GM21390 (cell line): ENCODE measurements around the gene INTS6L.
"Not testable (repeated sequence)": the region's sequence is repeated elsewhere in the genome, so short reads cannot be mapped to it uniquely, and the experiment has no call there.

Experiments
- ATAC-seq: cut with Tn5 transposase; IDR thresholded peaks from one replicate; pipeline ENCODE4 v1.9.1; 2021; ENCODE audit not compliant: unreplicated experiment

INTS6L gene

DNA sequence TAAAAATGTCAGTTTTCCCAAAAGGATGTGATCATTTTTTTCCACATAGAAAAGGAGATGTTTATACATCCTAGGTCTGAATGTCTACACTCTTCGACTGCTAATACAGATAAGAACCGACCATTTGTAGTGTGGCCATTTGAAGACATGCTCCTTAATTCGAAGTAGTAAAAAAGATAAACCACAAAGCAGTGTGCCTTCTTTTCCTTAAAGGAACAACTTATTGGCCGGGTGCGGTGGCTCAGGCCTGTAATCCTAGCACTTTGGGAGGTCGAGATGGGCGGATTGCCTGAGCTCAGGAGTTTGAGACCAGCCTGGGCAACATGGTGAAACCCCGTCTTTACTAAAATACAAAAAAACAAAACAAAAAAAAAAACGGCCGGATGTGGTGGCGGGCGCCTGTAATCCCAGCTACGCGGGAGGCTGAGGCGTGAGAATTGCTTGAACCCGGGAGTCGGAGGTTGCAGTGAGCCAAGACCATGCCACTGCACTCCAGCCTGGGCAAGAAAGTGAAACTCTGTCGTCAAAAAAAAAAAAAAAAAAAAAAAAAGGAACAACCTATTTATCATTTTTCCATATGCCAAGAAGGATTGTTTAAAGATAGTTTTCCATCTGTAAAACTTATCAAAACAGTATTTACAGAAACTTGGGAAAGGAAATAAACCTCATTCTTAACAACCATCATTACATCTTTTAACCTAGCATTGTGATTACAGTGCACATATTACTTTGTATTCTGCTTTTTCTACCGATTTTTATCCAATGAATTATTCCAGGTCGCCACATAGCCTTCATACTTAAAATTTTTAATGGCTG is 2.6 kb downstream of the INTS6L start:
- no peak for ATAC-seq

GRCh38 chrX:135528254-135528653 is 7.8 kb downstream of the INTS6L start:
- no peak for ATAC-seq

GRCh38 chrX:135528756-135529155 is 8.3 kb downstream of the INTS6L start:
- no peak for ATAC-seq

DNA sequence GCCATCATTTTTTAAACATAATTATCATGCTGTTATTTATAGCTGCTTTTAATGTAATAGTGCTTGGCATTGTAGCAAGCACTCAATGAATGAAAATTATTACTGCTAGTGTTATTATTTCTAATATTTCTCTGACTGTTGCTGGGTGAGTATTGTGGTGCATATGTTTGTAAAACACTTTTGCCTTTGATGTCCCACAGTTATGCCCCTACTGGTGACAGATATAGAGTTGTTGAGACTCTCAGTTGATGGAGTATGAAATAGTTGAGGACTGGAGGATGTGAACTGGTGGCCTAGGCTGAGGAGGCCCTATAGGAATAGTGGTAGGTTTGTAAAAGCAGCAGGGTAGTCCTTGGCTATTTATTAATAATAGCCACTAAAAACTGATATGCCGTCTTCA is 9.6 kb downstream of the INTS6L start:
- ATAC-seq: no peak

GRCh38 chrX:135531813-135532212 is 11.4 kb downstream of the INTS6L start:
- ATAC-seq: no peak

GRCh38 chrX:135535077-135535940 is 14.8 kb downstream of the INTS6L start:
- no peak for ATAC-seq

DNA sequence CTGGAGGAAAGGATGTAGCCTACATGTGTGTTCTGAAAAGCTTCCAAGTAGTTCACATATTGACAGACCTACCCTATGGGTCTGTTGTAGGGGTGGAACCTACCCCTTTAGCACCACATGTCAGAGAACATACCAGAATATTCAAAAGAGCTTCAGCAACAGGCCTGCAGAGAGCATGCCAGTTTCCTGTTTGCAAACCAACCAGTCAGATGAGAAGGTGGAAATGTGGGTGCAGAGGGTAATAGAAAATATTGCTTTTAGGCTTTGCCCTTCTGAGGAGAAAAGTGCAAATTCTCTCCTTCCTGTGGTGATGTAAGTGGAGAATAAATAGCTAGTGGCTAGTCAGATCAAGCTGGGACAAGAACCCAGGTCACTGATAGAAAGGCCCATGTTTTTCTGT is 16.4 kb downstream of the INTS6L start:
- no peak for ATAC-seq

GRCh38 chrX:135541351-135541750 is 20.9 kb downstream of the INTS6L start:
- no peak for ATAC-seq

- no peak for ATAC-seq
These were observed 22.7 kb downstream of the INTS6L start for GRCh38 chrX:135543172-135543571.

DNA sequence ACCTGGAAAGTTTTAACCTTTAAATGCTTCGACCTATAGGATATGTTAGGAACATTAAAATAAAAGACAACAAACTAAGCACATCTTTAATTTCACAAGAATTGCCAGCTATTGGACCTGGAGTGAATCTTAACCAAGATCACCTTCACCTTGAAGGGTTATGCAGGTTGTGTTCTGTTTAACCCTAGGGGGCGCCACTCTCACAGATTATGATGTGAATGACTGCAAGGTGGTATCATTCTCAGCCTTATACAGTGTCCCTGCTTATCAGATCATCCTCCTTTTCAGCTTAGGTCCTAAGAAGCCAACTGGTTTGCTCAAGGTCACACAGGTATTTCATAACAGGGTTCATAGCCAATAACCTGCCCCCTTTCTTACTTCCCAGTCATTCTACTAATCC is 23.5 kb downstream of the INTS6L start:
- ATAC-seq: peak; percentile 54

DNA sequence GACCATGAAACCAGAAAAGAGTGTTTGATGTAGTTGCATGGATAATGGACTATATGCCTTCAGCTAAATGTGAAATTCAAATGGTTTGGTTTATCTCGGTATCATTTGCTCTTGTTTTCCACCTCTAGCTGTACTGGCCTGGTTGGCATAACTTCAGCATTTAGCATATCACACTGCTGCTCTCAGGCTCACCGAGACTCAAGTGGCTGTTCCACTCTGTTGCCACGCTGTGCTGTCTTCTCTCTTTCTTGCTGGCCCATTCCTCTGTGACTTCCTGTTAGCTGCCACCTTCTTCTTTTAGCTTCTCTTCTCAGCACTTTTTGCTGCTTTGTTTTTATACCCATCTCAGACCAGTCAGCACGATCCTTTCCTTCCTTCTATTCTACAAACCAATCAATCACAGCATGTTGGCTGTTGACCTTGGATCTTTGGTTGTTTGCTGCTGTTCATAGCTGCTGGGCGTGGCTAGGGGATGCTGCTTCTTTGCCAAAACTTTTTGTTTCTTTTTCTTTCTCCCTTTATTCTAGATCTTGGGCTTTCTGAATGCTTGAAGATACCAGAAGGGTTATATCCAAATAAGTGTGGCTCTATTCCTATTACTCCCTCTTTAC is 24.0 kb downstream of the INTS6L start:
- ATAC-seq: peak; percentile 84

DNA sequence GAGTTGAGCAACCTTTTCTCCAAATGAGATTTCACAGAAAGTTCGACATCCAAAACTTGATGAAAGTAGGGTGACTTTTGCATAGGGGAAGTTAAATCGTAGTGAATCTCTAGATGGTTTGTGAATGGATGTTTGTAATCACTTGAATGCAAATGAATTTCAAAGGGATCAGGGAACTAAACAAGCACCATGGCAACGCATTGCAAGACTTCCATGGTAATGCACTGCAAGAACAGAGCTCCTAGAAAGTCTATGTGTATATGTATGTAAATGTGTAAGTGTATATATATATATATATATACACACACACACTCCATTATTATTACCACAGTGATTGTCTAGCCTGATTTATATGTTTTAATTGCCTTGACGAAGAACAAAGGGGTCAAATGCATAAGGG is 27.3 kb downstream of the INTS6L start:
- ATAC-seq: no peak

- ATAC-seq: no peak
These were observed 29.1 kb downstream of the INTS6L start for GRCh38 chrX:135549519-135549918.

GRCh38 chrX:135556055-135556454 is 35.6 kb downstream of the INTS6L start:
- peak; percentile 79 for ATAC-seq

GRCh38 chrX:135557344-135557743 is 36.9 kb downstream of the INTS6L start:
- no peak for ATAC-seq

DNA sequence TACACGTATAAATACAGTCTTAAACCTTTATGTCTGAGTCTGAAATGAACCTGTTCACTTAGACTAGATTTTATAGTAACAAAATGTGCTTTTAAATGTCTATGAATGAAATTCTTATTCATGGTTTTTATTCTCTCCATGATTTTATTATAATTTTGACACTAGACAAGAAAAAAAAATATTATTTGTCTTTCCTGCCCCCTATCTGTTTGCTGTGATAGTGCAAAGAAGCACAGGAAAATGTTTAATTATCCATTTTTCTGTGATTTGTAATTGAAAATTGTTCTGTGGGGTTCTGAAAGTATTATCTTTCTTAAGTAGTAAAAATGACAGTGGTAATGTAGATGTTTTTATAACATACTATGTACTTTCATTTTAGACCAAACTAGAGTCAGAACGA is 52.0 kb downstream of the INTS6L start:
- no peak for ATAC-seq

DNA sequence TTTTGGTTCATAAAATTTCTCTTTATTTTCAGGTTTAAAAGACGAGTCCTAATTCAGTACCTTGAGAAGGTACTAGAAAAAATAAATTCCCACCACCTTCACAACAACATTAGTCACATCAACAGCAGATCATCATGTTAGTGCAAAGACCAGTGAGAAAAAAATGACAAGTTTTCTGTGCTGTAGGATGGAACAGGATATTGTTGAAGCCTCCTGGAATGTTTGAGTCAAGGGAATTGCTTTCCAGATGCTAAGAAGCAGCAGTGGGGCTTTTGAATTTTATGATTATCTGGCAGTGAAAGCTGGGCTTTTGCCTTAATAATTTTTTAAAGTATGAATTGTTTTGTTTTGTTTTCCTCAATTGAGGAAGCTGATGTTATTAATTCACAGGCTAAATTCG is 61.0 kb downstream of the INTS6L start:
- ATAC-seq: no peak

DNA sequence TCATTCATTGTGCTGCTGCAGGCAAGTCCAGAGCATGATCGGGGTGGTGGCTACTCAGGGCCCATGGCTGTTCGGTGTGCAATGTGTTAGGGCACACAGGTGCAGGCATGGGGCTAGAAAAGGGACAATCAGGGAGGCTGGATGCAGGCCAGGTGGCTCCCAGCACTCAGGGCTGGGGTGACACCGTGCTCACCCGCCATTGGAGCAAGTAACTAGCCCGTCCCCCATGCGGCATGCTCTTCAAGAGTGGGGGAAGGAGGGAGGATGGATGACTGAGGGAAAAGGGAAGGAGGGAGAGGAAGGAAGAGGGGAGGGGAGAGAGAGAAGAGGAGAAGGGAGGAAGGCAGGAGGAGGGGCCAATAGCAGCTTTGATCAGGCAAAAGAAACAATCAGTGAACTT is 64.7 kb downstream of the INTS6L start:
- no peak for ATAC-seq

- no peak for ATAC-seq
These were observed 71.4 kb downstream of the INTS6L start for GRCh38 chrX:135591871-135592270.

DNA sequence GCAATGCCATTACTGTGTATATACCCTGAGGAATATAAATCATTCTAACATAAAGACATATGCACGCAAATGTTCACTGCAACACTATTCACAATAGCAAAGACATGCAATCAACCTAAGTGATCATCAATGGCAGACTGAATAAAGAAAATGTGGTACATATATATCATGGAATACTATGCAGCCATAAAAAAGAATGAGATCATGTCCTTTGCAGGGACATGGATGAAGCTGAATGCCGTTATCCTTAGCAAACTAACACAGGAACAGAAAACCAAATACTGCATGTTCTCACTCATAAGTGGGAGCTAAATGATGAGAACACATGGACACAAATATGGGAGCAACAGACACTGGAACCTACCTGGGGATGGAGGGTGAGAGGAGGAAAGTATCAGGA is 73.6 kb downstream of the INTS6L start:
- ATAC-seq: not testable (repeated sequence)

- not testable (repeated sequence) for ATAC-seq
These were observed 74.0 kb downstream of the INTS6L start for GRCh38 chrX:135594453-135594852.

DNA sequence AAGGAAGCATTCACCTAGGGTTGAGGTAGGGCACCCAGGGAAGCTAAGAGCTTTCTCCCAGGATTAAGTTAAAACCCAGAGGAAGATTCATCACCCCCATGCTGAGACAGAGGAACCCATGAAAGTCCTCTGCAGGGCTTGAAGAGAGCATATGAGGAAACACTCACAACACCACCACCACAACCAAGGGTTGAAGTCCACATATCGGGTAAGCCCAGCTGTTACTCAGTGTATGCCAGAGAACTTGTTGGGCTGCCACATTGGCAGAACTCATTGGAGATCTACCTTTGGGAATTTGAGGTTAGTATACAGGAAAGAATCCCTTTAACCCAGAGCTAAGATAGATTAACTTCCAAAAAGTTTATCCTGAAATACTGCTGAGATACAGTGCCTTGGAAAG is 75.1 kb downstream of the INTS6L start:
- ATAC-seq: no peak
